D721Med (cell line): ENCODE measurements around the gene GPR3.

Experiments
- DNase-seq: peaks from one replicate; pipeline ENCODE4 v3.0.0; 2011; ENCODE audit warnings: low spot score; ENCODE audit not compliant: insufficient read length
- FAIRE-seq: peaks from 2 replicates; lab custom pipeline; 2011; peaks lifted over from hg19 to GRCh38; lab: Jason Lieb, UNC
- TF ChIP-seq, protein P1 (sequence below): IDR thresholded peaks from 2 replicates; pipeline ENCODE4 v1.5.1; 2012; ENCODE audit warnings: mild to moderate bottlenecking, control low read depth; ENCODE audit not compliant: insufficient read depth; ENCODE audit errors: missing control alignments

Gene GPR3

GRCh38 chr1:27392778-27393635 is 585 bp downstream of the GPR3 start:
- DNase-seq, result no peak
- TF ChIP-seq, protein P1, sequence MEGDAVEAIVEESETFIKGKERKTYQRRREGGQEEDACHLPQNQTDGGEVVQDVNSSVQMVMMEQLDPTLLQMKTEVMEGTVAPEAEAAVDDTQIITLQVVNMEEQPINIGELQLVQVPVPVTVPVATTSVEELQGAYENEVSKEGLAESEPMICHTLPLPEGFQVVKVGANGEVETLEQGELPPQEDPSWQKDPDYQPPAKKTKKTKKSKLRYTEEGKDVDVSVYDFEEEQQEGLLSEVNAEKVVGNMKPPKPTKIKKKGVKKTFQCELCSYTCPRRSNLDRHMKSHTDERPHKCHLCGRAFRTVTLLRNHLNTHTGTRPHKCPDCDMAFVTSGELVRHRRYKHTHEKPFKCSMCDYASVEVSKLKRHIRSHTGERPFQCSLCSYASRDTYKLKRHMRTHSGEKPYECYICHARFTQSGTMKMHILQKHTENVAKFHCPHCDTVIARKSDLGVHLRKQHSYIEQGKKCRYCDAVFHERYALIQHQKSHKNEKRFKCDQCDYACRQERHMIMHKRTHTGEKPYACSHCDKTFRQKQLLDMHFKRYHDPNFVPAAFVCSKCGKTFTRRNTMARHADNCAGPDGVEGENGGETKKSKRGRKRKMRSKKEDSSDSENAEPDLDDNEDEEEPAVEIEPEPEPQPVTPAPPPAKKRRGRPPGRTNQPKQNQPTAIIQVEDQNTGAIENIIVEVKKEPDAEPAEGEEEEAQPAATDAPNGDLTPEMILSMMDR, result no peak
- no peak for FAIRE-seq

DNA sequence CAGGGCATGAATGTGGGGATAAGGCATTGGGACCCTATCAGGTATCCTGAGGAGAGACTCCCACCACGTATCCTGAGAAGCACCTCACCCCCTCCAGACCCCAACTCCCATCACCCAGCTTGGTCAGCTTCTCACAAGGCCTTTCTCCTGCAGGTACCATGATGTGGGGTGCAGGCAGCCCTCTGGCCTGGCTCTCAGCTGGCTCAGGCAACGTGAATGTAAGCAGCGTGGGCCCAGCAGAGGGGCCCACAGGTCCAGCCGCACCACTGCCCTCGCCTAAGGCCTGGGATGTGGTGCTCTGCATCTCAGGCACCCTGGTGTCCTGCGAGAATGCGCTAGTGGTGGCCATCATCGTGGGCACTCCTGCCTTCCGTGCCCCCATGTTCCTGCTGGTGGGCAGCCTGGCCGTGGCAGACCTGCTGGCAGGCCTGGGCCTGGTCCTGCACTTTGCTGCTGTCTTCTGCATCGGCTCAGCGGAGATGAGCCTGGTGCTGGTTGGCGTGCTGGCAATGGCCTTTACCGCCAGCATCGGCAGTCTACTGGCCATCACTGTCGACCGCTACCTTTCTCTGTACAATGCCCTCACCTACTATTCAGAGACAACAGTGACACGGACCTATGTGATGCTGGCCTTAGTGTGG is 1.3 kb downstream of the GPR3 start:
- TF ChIP-seq, protein P1, result no peak
- no peak for DNase-seq
- FAIRE-seq, result no peak

DNA sequence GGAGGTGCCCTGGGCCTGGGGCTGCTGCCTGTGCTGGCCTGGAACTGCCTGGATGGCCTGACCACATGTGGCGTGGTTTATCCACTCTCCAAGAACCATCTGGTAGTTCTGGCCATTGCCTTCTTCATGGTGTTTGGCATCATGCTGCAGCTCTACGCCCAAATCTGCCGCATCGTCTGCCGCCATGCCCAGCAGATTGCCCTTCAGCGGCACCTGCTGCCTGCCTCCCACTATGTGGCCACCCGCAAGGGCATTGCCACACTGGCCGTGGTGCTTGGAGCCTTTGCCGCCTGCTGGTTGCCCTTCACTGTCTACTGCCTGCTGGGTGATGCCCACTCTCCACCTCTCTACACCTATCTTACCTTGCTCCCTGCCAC is 1.8 kb downstream of the GPR3 start:
- FAIRE-seq (no peak), DNase-seq (no peak)
- TF ChIP-seq, protein P1, result no peak

GRCh38 chr1:27394925-27395324 is 2.5 kb downstream of the GPR3 start:
- no peak for FAIRE-seq
- TF ChIP-seq, protein P1, result no peak

GRCh38 chr1:27395441-27396195 is 3.2 kb downstream of the GPR3 start:
- DNase-seq, result peak; percentile 46
- TF ChIP-seq, protein P1, result peak; percentile 78
- FAIRE-seq, result no peak

More at GRCh38 chr1:27394925-27395324, 2.5 kb downstream of the GPR3 start:
- no peak for DNase-seq

- no peak for DNase-seq
- FAIRE-seq, result no peak
- TF ChIP-seq, protein P1, result no peak
Measured at GRCh38 chr1:27397110-27397509, 4.7 kb downstream of the GPR3 start.
